ENCODE data around the gene PRRX2. TPM values are rescaled to one million over a fixed set of nuclear protein-coding genes. Genes with fewer than 3 reads are reported as not detected.

PRRX2 gene
- total RNA-seq, 1 donor from 2014 or later = 5.6 TPM

DNA sequence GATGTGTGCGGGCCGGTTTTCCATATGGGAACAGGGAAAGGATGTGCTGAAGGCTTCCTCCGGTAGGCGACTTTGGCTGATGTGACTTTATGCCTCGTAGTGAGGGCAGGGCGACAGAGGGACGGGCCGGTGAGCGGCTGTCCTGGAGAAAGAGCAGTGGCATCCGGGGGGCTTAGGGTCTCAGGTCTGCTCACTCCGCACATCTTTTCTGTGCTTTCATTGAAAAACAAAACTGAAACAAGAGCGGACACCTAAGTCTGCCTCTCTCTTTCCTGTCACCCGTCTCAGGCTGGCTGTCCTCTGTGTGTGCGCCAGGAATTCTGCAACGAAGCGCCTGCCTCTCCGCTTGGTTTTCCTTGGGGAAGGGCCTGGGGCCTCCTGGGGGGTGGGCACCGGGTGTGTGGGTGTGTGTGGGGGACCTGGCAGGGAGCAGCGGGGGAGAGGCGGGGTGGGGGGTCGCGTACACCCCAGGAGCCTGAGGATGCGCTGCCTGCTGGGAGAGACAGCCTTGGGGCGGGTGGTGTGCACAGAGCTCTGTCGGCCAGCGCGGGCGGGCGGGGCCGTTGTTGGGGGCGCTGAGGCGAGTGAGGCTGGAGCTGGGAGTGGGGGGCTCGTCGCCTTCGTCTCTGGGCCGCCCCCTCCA lies 580 bp upstream of the PRRX2 start:
- Mint-ChIP-seq H3K4me1 (ENCODE audit: unreplicated experiment) (peaks cover 25% of the 10 kb centered on the region), H3K27me3 (ENCODE audit: unreplicated experiment) (no peaks in the 10 kb centered on the region), H3K27ac (ENCODE audit: unreplicated experiment) (no peak overlapping the region), H3K36me3 (ENCODE audit: unreplicated experiment) (no peaks in the 10 kb centered on the region), H3K9me3 (ENCODE audit: unreplicated experiment) (no peaks in the 10 kb centered on the region), H3K4me3 (ENCODE audit: unreplicated experiment) (peak overlapping the region; percentile 56)
- no peak for TF ChIP-seq CTCF (IDR thresholded peaks at IDR 0.05)
- no peak for DNase-seq (ENCODE audit: extremely low spot score, unreplicated experiment)

- no peak for DNase-seq (ENCODE audit: extremely low spot score, unreplicated experiment)
- Mint-ChIP-seq H3K36me3 (ENCODE audit: unreplicated experiment) (no peaks in the 10 kb centered on the region), H3K4me3 (ENCODE audit: unreplicated experiment) (peak overlapping the region; percentile 54), H3K4me1 (ENCODE audit: unreplicated experiment) (peaks cover 30% of the 10 kb centered on the region), H3K27ac (ENCODE audit: unreplicated experiment) (no peak overlapping the region), H3K27me3 (ENCODE audit: unreplicated experiment) (no peaks in the 10 kb centered on the region), H3K9me3 (ENCODE audit: unreplicated experiment) (no peaks in the 10 kb centered on the region)
- TF ChIP-seq CTCF (IDR thresholded peaks at IDR 0.05) = no peak
Measured at GRCh38 chr9:129665814-129666520, 520 bp downstream of the PRRX2 start.

- H3K27ac Mint-ChIP-seq (ENCODE audit: unreplicated experiment) = no peak overlapping the region
Measured at GRCh38 chr9:129666575-129666974, 1.1 kb downstream of the PRRX2 start.

GRCh38 chr9:129667378-129667777 lies 1.9 kb downstream of the PRRX2 start:
- Mint-ChIP-seq H3K4me1 (ENCODE audit: unreplicated experiment) (peaks cover 40% of the 10 kb centered on the region), H3K36me3 (ENCODE audit: unreplicated experiment) (no peaks in the 10 kb centered on the region), H3K27ac (ENCODE audit: unreplicated experiment) (no peak overlapping the region), H3K27me3 (ENCODE audit: unreplicated experiment) (no peaks in the 10 kb centered on the region), H3K9me3 (ENCODE audit: unreplicated experiment) (no peaks in the 10 kb centered on the region), H3K4me3 (ENCODE audit: unreplicated experiment) (no peak overlapping the region)
- no peak for TF ChIP-seq CTCF (IDR thresholded peaks at IDR 0.05)
- DNase-seq (ENCODE audit: extremely low spot score, unreplicated experiment) = no peak

More at GRCh38 chr9:129666575-129666974, 1.1 kb downstream of the PRRX2 start:
- Mint-ChIP-seq H3K4me1 (ENCODE audit: unreplicated experiment) (peaks cover 36% of the 10 kb centered on the region), H3K27me3 (ENCODE audit: unreplicated experiment) (no peaks in the 10 kb centered on the region), H3K4me3 (ENCODE audit: unreplicated experiment) (peak overlapping the region; percentile 29), H3K9me3 (ENCODE audit: unreplicated experiment) (no peaks in the 10 kb centered on the region), H3K36me3 (ENCODE audit: unreplicated experiment) (no peaks in the 10 kb centered on the region)
- no peak for DNase-seq (ENCODE audit: extremely low spot score, unreplicated experiment)
- no peak for TF ChIP-seq CTCF (IDR thresholded peaks at IDR 0.05)

DNA sequence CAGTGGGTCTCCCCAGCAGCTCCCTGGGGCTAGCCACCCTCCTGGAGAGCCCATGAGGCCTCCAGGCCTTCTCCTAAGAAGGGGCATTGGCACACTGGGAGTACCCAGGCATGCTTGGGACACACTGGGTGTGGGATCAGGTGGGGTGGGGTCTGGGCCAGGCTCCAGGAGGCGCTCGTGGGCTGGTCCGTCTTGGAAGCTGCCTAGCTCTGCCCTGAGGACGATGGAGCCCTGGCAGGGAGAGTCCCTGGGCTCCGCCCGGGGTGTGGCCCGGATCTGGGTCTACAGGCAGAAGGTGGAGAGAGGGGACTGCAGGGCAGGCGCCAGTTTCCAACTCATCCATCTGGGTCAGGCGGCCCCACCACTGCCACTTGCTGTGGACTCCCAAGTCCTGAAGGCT lies 2.4 kb downstream of the PRRX2 start:
- Mint-ChIP-seq H3K4me3 (ENCODE audit: unreplicated experiment) (no peak overlapping the region), H3K4me1 (ENCODE audit: unreplicated experiment) (peaks cover 42% of the 10 kb centered on the region), H3K36me3 (ENCODE audit: unreplicated experiment) (no peaks in the 10 kb centered on the region), H3K27me3 (ENCODE audit: unreplicated experiment) (no peaks in the 10 kb centered on the region), H3K27ac (ENCODE audit: unreplicated experiment) (no peak overlapping the region), H3K9me3 (ENCODE audit: unreplicated experiment) (no peaks in the 10 kb centered on the region)
- DNase-seq (ENCODE audit: extremely low spot score, unreplicated experiment) = no peak
- TF ChIP-seq CTCF (IDR thresholded peaks at IDR 0.05) = no peak

Data from osteocyte (in vitro differentiated cells).